ENCODE results near the gene PSEN1. TPM values are rescaled to one million over a fixed set of nuclear protein-coding genes. Genes with fewer than 3 reads are reported as not detected.

Gene PSEN1
- total RNA-seq, 1 experiment from 2014 or later, result 39.3 TPM

DNA sequence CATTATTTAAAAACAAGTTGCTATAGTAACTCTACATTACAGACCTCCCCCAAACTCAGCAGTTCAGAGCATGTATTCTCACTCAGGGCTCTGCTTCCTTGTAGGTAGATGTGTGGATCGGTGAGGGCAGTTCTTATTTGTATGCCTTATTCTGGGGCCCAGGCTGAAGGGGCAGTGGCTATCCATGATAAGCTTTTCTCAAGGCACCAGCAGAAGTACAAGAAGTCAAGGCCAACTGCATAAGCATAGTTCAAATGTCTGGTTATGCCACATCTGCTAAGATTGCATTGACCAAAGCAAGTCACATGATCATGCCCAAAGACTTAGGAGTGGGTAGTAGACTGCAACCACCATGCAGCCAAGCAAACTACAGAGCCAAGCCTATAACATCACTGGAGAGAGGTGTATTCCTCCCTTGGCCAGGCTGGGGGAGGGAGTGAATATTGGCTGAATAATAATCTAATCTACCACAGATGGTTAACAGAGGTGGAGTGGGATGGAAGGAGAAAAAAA lies 4.6 kb downstream of the PSEN1 start:
- intact Hi-C loops (cut with micrococcal nuclease; ENCODE audit: unreplicated experiment) (no loop called here), in situ Hi-C loops (cut with HindIII; ENCODE audit: low pct_unique_long_range_greater_than_20kb, low sequenced_read_pairs) (no loop called here)
- Histone ChIP-seq H3K27me3 (ENCODE audit: control insufficient read depth, insufficient read depth, low read length) (no peaks in the 10 kb centered on the region), H3K9me3 (ENCODE audit: control insufficient read depth, insufficient read depth, low read depth, low read length) (no peaks in the 10 kb centered on the region), H3K27ac (ENCODE audit: low read length) (no peak overlapping the region), H3K36me3 (ENCODE audit: control insufficient read depth, insufficient read depth, low read length) (peaks cover 7% of the 10 kb centered on the region; the same call in 1 of the 2 replicates), H3K4me1 (ENCODE audit: control insufficient read depth, insufficient read depth, low read length) (no peaks in the 10 kb centered on the region; the same call in 1 of the 2 replicates), H3K4me3 (ENCODE audit: low read depth in 2 of 2, low read length in 2 of 2) (no peak overlapping the region)
- DNase-seq (ENCODE audit: low read depth, low spot score) (no peak), ATAC-seq (no peak)
- BruUV-seq (replicated peaks), result no TSS peak
- POLR2A ChIA-PET, result interaction anchor here (0.6 kb wide), 1 partner anchor 32 kb away, joined by 3 read pairs; no protein-coding TSS in a partner anchor
- TF ChIP-seq SIN3A (IDR thresholded peaks at IDR 0.05; ENCODE audit: borderline replicate concordance, insufficient read depth, low read depth, low read length) (no peak), TCF7L2 (IDR thresholded peaks at IDR 0.05; ENCODE audit: low read depth, low read length) (no peak), CTCF (IDR thresholded peaks at IDR 0.05) (no peak), POLR2AphosphoS5 (IDR thresholded peaks at IDR 0.05; ENCODE audit: low read depth, low read length) (no peak), REST (IDR thresholded peaks at IDR 0.05; ENCODE audit: insufficient read depth in 1 of 2, low read depth in 2 of 2, low read length in 1 of 2) (no peak)
- CTCF ChIA-PET, result no interaction called here

GRCh38 chr14:73142216-73142615 lies 5.9 kb downstream of the PSEN1 start:
- intact Hi-C loops (cut with micrococcal nuclease; ENCODE audit: unreplicated experiment) (no loop called here), in situ Hi-C loops (cut with HindIII; ENCODE audit: low pct_unique_long_range_greater_than_20kb, low sequenced_read_pairs) (no loop called here)
- no peak for ATAC-seq
- ChIA-PET CTCF (no interaction called here), POLR2A (no interaction called here)
- no peaks in the 10 kb centered on the region for H3K9me3 ChIP-seq (ENCODE audit: control insufficient read depth, insufficient read depth, low read depth, low read length)
- TF ChIP-seq POLR2AphosphoS5 (IDR thresholded peaks at IDR 0.05; ENCODE audit: low read depth, low read length), result no peak
- no peak for TF ChIP-seq CTCF (IDR thresholded peaks at IDR 0.05)
- no peak for TF ChIP-seq REST (IDR thresholded peaks at IDR 0.05; ENCODE audit: insufficient read depth in 1 of 2, low read depth in 2 of 2, low read length in 1 of 2)
- no peak for TF ChIP-seq SIN3A (IDR thresholded peaks at IDR 0.05; ENCODE audit: borderline replicate concordance, insufficient read depth, low read depth, low read length)
- TF ChIP-seq TCF7L2 (IDR thresholded peaks at IDR 0.05; ENCODE audit: low read depth, low read length), result no peak
- no peaks in the 10 kb centered on the region for H3K27me3 ChIP-seq (ENCODE audit: control insufficient read depth, insufficient read depth, low read length)
- no TSS peak for BruUV-seq (replicated peaks)
- no peaks in the 10 kb centered on the region; the same call in 1 of the 2 replicates for H3K36me3 ChIP-seq (ENCODE audit: control insufficient read depth, insufficient read depth, low read length)
- no peak overlapping the region for H3K27ac ChIP-seq (ENCODE audit: low read length)
- no peak overlapping the region for H3K4me3 ChIP-seq (ENCODE audit: low read depth in 2 of 2, low read length in 2 of 2)
- no peaks in the 10 kb centered on the region; the same call in 1 of the 2 replicates for H3K4me1 ChIP-seq (ENCODE audit: control insufficient read depth, insufficient read depth, low read length)
- DNase-seq (ENCODE audit: low read depth, low spot score), result no peak

All from Panc1 (cell line).